GM18526 (cell line): ENCODE measurements around the gene KRTAP10-12.

ENCODE experiments used
- POLR2A ChIP-seq: IDR thresholded peaks from 3 replicates; pipeline ENCODE4 v1.6.1; 2011; ENCODE audit not compliant: insufficient read length; ENCODE audit errors: extremely low read depth

The KRTAP10-12 gene

GRCh38 chr21:44711327-44712202 lies 14.6 kb downstream of the KRTAP10-12 start, which contains the start of gene TSPEAR:
TSPEAR (minus strand) TSS chr21:44711572; CDS start chr21:44711514, 58 bp downstream.
- TF ChIP-seq POLR2A = no peak

- no peak for TF ChIP-seq POLR2A
Observed at GRCh38 chr21:44712203-44713028, 15.4 kb downstream of the KRTAP10-12 start.

GRCh38 chr21:44713130-44713529 lies 16.2 kb downstream of the KRTAP10-12 start:
- no peak for TF ChIP-seq POLR2A

- no peak for TF ChIP-seq POLR2A
Observed at GRCh38 chr21:44713846-44714245, 16.9 kb downstream of the KRTAP10-12 start.

- no peak for TF ChIP-seq POLR2A
Observed at GRCh38 chr21:44714905-44715304, 17.9 kb downstream of the KRTAP10-12 start.

DNA sequence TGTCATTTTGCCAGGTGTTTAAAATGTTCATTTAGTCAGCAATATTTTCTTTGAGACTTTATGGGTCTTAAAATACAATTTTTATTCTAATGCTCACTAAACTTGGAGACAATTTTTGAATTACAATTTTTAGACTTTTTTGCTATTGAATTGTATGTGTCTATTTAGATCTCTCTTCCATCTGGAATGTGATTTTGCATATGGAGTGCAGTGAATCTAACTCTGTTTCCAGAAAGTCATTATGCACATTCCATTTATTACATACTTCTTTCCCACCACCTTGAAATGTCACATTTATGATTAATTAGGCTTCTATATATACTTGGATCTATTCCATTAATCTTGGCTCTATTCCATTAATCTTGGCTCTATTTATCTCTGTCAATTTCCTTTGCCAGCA lies 20.0 kb downstream of the KRTAP10-12 start:
- TF ChIP-seq POLR2A = no peak

- no peak for TF ChIP-seq POLR2A
Observed at GRCh38 chr21:44718093-44718492, 21.1 kb downstream of the KRTAP10-12 start.

- TF ChIP-seq POLR2A = no peak
Observed at GRCh38 chr21:44718571-44718970, 21.6 kb downstream of the KRTAP10-12 start.

GRCh38 chr21:44720170-44720569 lies 23.2 kb downstream of the KRTAP10-12 start:
- no peak for TF ChIP-seq POLR2A

GRCh38 chr21:44722731-44723130 lies 25.8 kb downstream of the KRTAP10-12 start:
- no peak for TF ChIP-seq POLR2A

DNA sequence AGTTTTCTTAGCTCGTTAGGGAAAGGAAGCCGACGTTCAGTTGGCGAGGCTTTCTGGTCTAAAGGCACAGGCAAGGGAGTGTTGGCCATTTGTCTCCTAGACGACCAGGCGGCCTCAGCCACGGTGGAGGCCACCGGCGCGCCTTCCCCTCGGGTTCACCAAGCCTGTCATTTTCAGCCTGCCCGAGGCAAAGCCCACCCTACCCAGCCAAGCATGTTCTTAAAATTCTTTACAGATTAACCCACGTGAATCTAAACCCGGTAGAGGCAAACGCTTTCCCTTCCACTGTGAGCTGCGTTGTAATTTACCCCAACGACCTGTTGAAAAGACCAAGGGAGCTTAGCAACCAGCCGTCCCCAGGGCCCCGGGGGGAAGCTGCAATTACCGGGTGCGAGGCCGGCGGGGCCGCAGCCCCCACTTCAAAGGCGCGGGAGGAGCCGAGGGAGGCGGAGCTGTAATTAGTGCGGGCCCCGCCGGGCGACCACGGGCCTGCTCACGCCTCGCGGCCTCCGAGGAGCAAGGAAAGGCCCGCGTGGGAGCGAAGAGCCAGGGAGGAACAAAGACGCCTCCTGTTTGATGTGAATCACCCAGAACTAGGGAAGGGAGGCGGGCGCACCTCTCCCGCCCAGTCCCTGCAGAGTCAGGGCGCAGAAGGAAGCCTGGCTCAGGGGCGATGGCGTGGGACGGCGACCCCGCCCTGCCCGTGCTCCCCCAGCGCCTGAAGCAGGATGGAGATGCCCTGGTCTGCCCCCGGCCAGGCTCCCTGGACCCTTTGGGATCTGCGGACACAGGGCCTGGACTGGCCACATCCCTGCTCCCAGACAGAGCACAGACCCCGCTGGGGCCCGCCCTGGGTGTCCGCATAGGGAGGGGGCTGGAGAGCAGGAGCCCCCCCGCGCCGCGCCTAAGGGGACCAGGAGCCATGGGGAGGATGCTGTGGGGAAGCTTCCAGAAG lies 26.5 kb downstream of the KRTAP10-12 start:
- no peak for TF ChIP-seq POLR2A

DNA sequence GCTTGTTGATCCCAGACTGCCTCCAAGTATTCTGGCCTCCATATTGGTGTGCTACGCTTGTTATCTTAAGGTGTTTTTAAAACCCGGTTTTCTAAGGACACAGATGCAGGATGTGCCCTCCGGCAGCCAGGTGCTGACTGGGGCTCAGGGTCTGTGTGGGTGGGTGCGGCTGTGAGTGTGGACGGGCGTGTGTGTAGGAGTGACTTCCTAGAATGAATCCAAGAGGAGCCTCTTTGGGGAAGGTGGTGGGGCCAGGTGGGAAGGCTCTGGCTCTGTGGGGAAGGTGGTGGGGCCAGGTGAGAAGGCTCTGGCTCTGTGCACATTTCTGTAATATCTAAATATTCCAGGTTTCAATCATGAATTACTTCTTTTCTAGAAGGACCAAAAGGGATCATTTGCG lies 27.2 kb downstream of the KRTAP10-12 start:
- no peak for TF ChIP-seq POLR2A

- no peak for TF ChIP-seq POLR2A
Observed at GRCh38 chr21:44724926-44725325, 28.0 kb downstream of the KRTAP10-12 start.

DNA sequence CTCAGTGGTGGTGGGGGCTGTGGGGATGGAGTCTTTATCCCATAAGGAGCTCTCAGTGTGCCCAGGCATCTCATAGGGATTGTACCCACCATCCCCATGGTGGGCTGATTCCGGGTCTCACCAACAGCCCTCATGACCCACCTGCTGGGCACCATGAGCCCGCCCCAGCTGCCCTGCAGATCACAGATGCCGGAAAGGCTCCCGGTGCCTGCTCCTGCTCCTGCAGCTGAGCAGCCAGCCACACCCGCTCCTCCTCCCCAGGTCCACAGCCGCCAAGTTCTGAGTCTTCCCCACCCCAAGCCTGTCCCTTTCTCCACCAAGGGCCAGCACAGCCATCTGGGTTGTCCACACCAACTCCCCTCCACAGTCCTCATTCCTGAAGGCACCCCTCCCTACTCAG lies 29.9 kb downstream of the KRTAP10-12 start:
- no peak for TF ChIP-seq POLR2A

- no peak for TF ChIP-seq POLR2A
Observed at GRCh38 chr21:44727321-44727720, 30.3 kb downstream of the KRTAP10-12 start.
